Measurements from ENCODE around the gene ANKRD27. TPM values are rescaled to one million over a fixed set of nuclear protein-coding genes. Genes with fewer than 3 reads are reported as not detected.
A peak's percentile ranks its signal among the peaks of the same experiment; 100 is the strongest.

The ANKRD27 gene
- total RNA-seq, 1 donor from 2014 or later, result 20.8 TPM

- Histone ChIP-seq H2AFZ (ENCODE audit: low read depth, low read length) (peak overlapping the region; percentile 94), H3K27me3 (ENCODE audit: insufficient read depth, low read length) (peaks cover 24% of the 10 kb centered on the region), H3K36me3 (ENCODE audit: insufficient read depth, low read length) (no peaks in the 10 kb centered on the region), H3K4me1 (ENCODE audit: insufficient read depth, low read length) (peaks cover 14% of the 10 kb centered on the region), H3K79me2 (ENCODE audit: insufficient read depth, low read length) (peaks cover 53% of the 10 kb centered on the region), H3K9ac (ENCODE audit: low read length) (peak overlapping the region; percentile 81), H3K9me3 (ENCODE audit: insufficient read depth, low read depth, low read length) (no peaks in the 10 kb centered on the region), H3K4me3 (ENCODE audit: insufficient read depth, low read depth, low read length) (peak overlapping the region; percentile 79), H3K4me2 (ENCODE audit: low read length) (peak overlapping the region; percentile 93), H3K27ac (ENCODE audit: low read depth, low read length) (no peak overlapping the region), H4K20me1 (ENCODE audit: insufficient read depth, low read length) (peaks cover 47% of the 10 kb centered on the region)
- H3K4me3 Mint-ChIP-seq (ENCODE audit: unreplicated experiment), result peak overlapping the region; percentile 95
- H3K4me1 Mint-ChIP-seq (ENCODE audit: low read depth, unreplicated experiment), result peaks cover 20% of the 10 kb centered on the region
- H3K27me3 Mint-ChIP-seq (ENCODE audit: low read depth, unreplicated experiment), result peaks cover 12% of the 10 kb centered on the region
- peak overlapping the region; percentile 85 for H3K27ac Mint-ChIP-seq (ENCODE audit: unreplicated experiment)
- H3K9me3 Mint-ChIP-seq (ENCODE audit: unreplicated experiment), result no peaks in the 10 kb centered on the region
- FAIRE-seq (no peak), DNase-seq (ENCODE audit: low read depth) (no peak)
- TF ChIP-seq EZH2 (IDR thresholded peaks at IDR 0.05; ENCODE audit: insufficient read depth, low read length) (no peak), CTCF (IDR thresholded peaks at IDR 0.05; ENCODE audit: insufficient read depth, low read depth, low read length) (no peak)
- peaks cover 7% of the 10 kb centered on the region for H3K36me3 Mint-ChIP-seq (ENCODE audit: low read depth, unreplicated experiment)
Measured at GRCh38 chr19:32674153-32674930, 638 bp downstream of the ANKRD27 start.

DNA sequence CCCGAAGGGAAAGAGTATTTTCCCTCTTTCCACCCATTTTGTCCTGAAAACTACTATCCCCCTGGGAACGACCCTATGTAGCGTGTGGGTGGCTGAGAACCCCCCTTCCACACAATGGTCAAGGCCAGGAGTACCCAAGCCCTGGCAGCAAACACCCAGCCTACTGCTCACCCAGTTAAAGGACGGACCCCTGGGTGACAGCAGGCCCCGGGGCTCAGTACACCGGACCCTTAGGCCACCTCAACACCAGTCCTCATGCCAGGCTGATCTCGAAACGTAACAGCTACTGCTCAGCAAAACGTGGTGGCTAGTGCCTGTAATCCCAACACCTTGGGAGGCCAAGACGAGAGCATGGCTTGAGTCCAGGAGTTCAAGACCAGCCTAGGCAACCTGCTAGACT, 1.4 kb downstream of the ANKRD27 start:
- peaks cover 20% of the 10 kb centered on the region for H3K4me1 Mint-ChIP-seq (ENCODE audit: low read depth, unreplicated experiment)
- Histone ChIP-seq H2AFZ (ENCODE audit: low read depth, low read length) (no peak overlapping the region), H4K20me1 (ENCODE audit: insufficient read depth, low read length) (peaks cover 55% of the 10 kb centered on the region), H3K36me3 (ENCODE audit: insufficient read depth, low read length) (no peaks in the 10 kb centered on the region), H3K9ac (ENCODE audit: low read length) (no peak overlapping the region), H3K9me3 (ENCODE audit: insufficient read depth, low read depth, low read length) (no peaks in the 10 kb centered on the region), H3K27me3 (ENCODE audit: insufficient read depth, low read length) (peaks cover 24% of the 10 kb centered on the region), H3K27ac (ENCODE audit: low read depth, low read length) (no peak overlapping the region), H3K79me2 (ENCODE audit: insufficient read depth, low read length) (peaks cover 60% of the 10 kb centered on the region), H3K4me3 (ENCODE audit: insufficient read depth, low read depth, low read length) (no peak overlapping the region), H3K4me1 (ENCODE audit: insufficient read depth, low read length) (peaks cover 14% of the 10 kb centered on the region), H3K4me2 (ENCODE audit: low read length) (peak overlapping the region; percentile 93)
- FAIRE-seq (no peak), DNase-seq (ENCODE audit: low read depth) (no peak)
- TF ChIP-seq CTCF (IDR thresholded peaks at IDR 0.05; ENCODE audit: insufficient read depth, low read depth, low read length) (no peak), EZH2 (IDR thresholded peaks at IDR 0.05; ENCODE audit: insufficient read depth, low read length) (no peak)
- peak overlapping the region; percentile 95 for H3K4me3 Mint-ChIP-seq (ENCODE audit: unreplicated experiment)
- H3K9me3 Mint-ChIP-seq (ENCODE audit: unreplicated experiment), result no peaks in the 10 kb centered on the region
- H3K36me3 Mint-ChIP-seq (ENCODE audit: low read depth, unreplicated experiment), result peaks cover 7% of the 10 kb centered on the region
- H3K27ac Mint-ChIP-seq (ENCODE audit: unreplicated experiment), result no peak overlapping the region
- H3K27me3 Mint-ChIP-seq (ENCODE audit: low read depth, unreplicated experiment), result peaks cover 12% of the 10 kb centered on the region

DNA sequence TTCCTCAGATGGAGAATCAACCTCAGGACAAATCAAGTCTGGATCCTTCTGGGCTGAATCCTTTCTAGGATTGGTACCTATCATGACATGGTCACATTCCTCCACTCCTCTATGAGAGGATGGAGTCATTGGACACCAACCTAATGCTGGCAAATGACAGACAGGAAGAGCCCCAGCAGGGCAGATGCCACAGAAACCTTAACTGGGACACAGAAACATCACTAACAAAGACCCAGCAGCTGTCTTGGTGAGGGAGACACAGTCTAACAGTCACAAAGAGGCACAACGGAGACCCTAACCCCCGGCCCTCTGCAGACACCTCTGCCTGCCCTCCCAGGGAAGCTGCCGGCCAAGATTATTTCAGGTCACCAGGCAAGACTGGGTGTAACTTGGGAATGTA, 2.1 kb downstream of the ANKRD27 start:
- H3K9ac ChIP-seq (ENCODE audit: low read length), result no peak overlapping the region
- no peaks in the 10 kb centered on the region for H3K9me3 Mint-ChIP-seq (ENCODE audit: unreplicated experiment)
- peaks cover 7% of the 10 kb centered on the region for H3K36me3 Mint-ChIP-seq (ENCODE audit: low read depth, unreplicated experiment)
- no peak for TF ChIP-seq EZH2 (IDR thresholded peaks at IDR 0.05; ENCODE audit: insufficient read depth, low read length)
- no peak for TF ChIP-seq CTCF (IDR thresholded peaks at IDR 0.05; ENCODE audit: insufficient read depth, low read depth, low read length)
- peaks cover 22% of the 10 kb centered on the region for H3K27me3 ChIP-seq (ENCODE audit: insufficient read depth, low read length)
- H3K36me3 ChIP-seq (ENCODE audit: insufficient read depth, low read length), result no peaks in the 10 kb centered on the region
- no peak overlapping the region for H3K27ac ChIP-seq (ENCODE audit: low read depth, low read length)
- H3K4me2 ChIP-seq (ENCODE audit: low read length), result no peak overlapping the region
- no peaks in the 10 kb centered on the region for H3K9me3 ChIP-seq (ENCODE audit: insufficient read depth, low read depth, low read length)
- H3K4me3 Mint-ChIP-seq (ENCODE audit: unreplicated experiment), result peak overlapping the region; percentile 95
- H2AFZ ChIP-seq (ENCODE audit: low read depth, low read length), result no peak overlapping the region
- no peak overlapping the region for H3K4me3 ChIP-seq (ENCODE audit: insufficient read depth, low read depth, low read length)
- FAIRE-seq (no peak), DNase-seq (ENCODE audit: low read depth) (no peak)
- H3K4me1 Mint-ChIP-seq (ENCODE audit: low read depth, unreplicated experiment), result peaks cover 20% of the 10 kb centered on the region
- peaks cover 10% of the 10 kb centered on the region for H3K27me3 Mint-ChIP-seq (ENCODE audit: low read depth, unreplicated experiment)
- peaks cover 68% of the 10 kb centered on the region for H3K79me2 ChIP-seq (ENCODE audit: insufficient read depth, low read length)
- no peak overlapping the region for H3K27ac Mint-ChIP-seq (ENCODE audit: unreplicated experiment)
- peaks cover 62% of the 10 kb centered on the region for H4K20me1 ChIP-seq (ENCODE audit: insufficient read depth, low read length)
- peaks cover 14% of the 10 kb centered on the region for H3K4me1 ChIP-seq (ENCODE audit: insufficient read depth, low read length)

All from astrocyte (in vitro differentiated cells and primary cell).